ENCODE results near the gene CTSA.

- no peak for TF ChIP-seq ZFX (CRISPR knock-in tag; IDR thresholded peaks at IDR 0.05)
- TF ChIP-seq ZNF589 (CRISPR knock-in tag; IDR thresholded peaks at IDR 0.05; ENCODE audit: low read depth): no peak
- no peak for TF ChIP-seq HES1 (IDR thresholded peaks at IDR 0.05; ENCODE audit: low read depth)
- no peak for TF ChIP-seq HMGXB4 (CRISPR knock-in tag; IDR thresholded peaks at IDR 0.05)
- no peak for TF ChIP-seq JUND (IDR thresholded peaks at IDR 0.05; ENCODE audit: borderline replicate concordance, low read depth, low read length)
- TF ChIP-seq JUND (tag; IDR thresholded peaks at IDR 0.05; ENCODE audit: borderline replicate concordance, low read depth, low read length): no peak
- TF ChIP-seq EP300 (IDR thresholded peaks at IDR 0.05; ENCODE audit: low read length): no peak
- TF ChIP-seq USF2 (CRISPR knock-in tag; IDR thresholded peaks at IDR 0.05): no peak
- no peak for TF ChIP-seq CTCF (IDR thresholded peaks at IDR 0.05 in 2 of 3, conservative IDR thresholded peaks at IDR 0.05 in 1 of 3; ENCODE audit: insufficient read depth in 2 of 3, low read depth in 1 of 3, low read length in 3 of 3)
- TF ChIP-seq RFX5 (IDR thresholded peaks at IDR 0.05; ENCODE audit: low read depth, low read length): no peak
- TF ChIP-seq HCFC1 (IDR thresholded peaks at IDR 0.05; ENCODE audit: low read depth, low read length): no peak
- no peak for TF ChIP-seq JUN (IDR thresholded peaks at IDR 0.05; ENCODE audit: borderline replicate concordance, low read depth, low read length)
- TF ChIP-seq JUN (CRISPR knock-in tag; IDR thresholded peaks at IDR 0.05; ENCODE audit: borderline replicate concordance): no peak
- TF ChIP-seq ZNF121 (CRISPR knock-in tag; conservative IDR thresholded peaks at IDR 0.05): no peak
- TF ChIP-seq HINFP (tag; conservative IDR thresholded peaks at IDR 0.05; ENCODE audit: low read depth): no peak
- no peak for TF ChIP-seq FOXP1 (CRISPR knock-in tag; IDR thresholded peaks at IDR 0.05)
Observed at GRCh38 chr20:45897692-45898091, 6.6 kb downstream of the CTSA start.

Measured in K562 (cell line).